KBM-7 (cell line): ENCODE measurements around the gene PPP3CA.
"Not testable (repeated sequence)": the region's sequence is repeated elsewhere in the genome, so short reads cannot be mapped to it uniquely, and the experiment has no call there.

Source experiments
- DNase-seq: peaks from one replicate; pipeline ENCODE4 v3.0.0-alpha.2; 2015
- in situ Hi-C: fragments of 300-500 bp; cut with MboI; formaldehyde crosslinking; loops from 2 replicates; pipeline ENCODE4 v1.14.3; 2020; ENCODE audit warnings: low sequenced_read_pairs, low pct_unique_long_range_greater_than_20kb, mixed read lengths

Gene PPP3CA

DNA sequence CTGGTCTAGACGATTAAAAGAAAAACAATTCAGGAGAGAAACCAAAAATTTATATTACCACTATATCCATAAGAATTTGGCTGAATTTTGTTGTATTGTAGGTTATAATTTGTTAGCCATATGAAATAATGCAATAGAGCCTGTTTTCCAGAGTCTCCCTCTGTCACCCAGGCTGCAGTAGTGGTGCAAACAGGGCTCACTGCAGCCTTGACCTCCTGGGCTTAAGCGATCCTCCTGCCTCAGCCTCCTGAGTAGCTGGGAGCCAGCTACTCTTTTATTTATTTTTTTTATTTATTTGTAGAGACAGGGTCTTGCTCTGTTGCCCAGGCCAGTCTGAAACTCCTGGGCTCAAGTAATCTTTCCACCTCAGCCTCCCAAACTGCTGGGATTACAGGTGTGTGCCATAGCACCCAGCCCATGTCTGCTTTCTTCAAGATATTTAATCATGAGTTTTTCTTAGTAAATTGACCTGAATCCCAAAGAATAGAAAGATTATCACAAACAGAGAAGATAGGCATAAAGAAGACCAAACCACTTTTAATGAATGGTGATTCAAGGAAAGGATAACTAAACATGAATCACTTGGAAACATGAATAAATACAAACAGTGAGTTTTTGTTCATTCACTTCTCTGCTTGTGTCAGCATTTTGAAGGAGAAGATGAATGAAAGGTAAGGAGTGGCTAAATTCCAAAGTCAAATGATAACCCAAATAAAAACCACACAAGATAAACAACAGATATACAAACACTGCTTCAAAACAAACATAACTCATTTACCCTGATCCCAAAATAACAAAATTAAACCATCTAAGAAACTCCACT lies 82.1 kb downstream of the PPP3CA start:
- in situ Hi-C loops = no loop called here
- DNase-seq = no peak

GRCh38 chr4:101264512-101264911 lies 82.8 kb downstream of the PPP3CA start:
- in situ Hi-C loops = no loop called here
- DNase-seq = no peak

DNA sequence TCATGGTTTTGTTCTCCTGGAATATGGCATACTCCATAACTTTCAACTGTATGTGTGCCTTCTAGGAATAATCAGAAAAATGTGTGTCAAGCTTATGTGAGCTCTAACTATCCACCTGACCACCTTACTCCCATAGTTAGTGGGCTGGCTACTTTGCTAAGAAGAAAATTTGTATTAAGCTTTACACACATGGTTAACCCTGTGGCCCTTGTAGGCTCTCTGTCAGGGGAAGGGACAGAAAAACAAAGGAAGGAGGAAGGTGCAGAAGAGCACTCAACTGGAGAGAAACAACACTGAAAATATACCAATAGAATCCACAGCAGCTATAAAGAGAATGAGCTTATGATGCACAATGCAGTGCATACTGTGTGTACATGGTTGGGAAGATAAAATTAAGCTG lies 84.6 kb downstream of the PPP3CA start:
- in situ Hi-C loops = no loop called here
- DNase-seq = no peak

DNA sequence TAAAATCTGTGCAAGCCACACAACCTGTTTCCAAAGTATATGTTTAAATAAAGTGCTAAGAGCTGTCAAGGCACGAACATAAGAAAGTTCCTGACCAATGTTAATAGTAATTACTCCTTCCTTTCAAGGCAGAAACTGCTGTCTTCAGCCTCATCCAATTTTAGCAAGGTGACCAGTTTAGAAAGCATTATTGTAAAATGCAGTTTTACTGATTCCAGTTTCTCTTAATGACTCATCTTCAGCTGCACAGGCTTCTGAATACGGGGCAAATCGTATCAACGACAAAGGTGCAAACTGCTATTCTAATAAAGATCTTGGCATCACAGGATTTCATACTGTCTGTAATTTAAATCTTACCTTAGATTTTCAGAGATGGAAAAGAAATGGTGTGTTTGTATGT lies 87.5 kb downstream of the PPP3CA start:
- in situ Hi-C loops = no loop called here
- DNase-seq = no peak

DNA sequence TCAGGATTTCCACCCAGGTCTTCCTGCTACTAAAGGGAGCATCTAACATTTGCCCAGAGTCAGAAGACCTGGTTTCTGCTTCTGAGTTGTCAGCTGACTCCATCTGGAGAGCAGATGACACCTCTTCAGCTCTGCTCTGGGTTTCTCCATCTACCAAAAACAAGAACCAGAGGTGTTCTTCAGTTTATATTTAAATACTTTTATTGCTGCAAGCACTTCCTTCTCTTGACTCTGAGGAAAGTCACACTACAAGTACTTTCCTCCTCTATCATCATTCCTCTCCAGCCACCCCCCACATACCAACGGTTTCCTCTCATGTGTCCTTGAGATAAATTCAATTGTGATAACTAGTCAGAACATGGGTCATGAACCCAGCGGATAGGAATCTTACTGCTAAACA lies 88.4 kb downstream of the PPP3CA start:
- in situ Hi-C loops = no loop called here
- DNase-seq = peak; percentile 71

DNA sequence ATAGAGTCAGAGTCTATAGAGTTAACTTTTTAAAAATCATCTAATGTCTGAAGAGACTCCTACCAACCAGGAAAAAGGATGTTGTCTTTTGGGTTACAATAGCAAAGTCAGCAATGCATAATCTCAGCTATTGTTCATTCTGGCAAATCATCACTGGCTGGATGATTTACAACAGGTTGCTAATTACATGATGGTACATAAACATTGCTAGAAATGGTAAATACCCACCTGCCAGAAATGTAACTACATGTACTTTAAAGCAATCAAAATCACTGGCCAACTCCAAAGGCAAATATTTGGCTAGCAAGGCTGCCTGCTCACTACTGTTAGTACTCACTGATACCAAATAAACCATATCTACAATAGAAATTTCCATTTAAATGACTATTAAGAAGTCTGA lies 91.1 kb downstream of the PPP3CA start:
- no peak for DNase-seq
- in situ Hi-C loops = no loop called here

DNA sequence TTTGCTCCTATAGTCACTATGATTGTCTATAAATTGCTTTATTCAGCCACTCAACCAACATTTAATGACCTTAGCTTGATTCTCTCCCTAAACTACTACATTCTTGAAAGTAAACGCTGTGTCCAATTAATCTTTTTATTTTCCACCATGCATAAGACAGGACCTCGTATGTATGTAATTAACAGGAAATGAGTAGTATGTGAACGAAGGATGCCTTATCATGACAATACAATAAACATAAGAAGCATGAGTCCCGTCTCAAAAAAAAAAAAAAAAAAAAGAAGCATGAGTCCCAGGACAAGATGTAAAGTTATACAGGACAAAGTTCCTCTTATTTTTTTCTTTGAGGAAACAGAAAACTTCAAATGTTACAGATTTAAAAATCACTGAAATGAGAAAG lies 92.5 kb downstream of the PPP3CA start:
- DNase-seq = no peak
- in situ Hi-C loops = no loop called here

DNA sequence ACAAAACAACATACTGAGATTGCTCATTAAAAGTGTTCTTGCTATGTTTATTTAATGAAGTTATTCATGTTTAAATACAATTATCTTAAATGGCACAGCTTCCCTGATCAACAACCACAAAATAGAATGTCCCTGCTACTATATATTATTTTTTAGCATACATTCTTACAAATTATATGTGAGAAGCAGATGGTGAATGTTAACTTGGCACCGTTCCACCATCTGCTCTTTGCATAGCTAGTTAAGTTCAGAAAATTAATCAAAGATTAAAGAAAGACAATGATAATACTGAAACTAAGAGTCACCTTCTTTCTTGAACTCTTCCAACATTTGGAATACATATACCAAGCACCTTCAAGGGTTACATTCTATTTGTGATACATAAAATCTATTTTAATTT lies 94.2 kb downstream of the PPP3CA start:
- in situ Hi-C loops = no loop called here
- no peak for DNase-seq

GRCh38 chr4:101252721-101253120 lies 94.6 kb downstream of the PPP3CA start:
- in situ Hi-C loops = no loop called here
- no peak for DNase-seq

DNA sequence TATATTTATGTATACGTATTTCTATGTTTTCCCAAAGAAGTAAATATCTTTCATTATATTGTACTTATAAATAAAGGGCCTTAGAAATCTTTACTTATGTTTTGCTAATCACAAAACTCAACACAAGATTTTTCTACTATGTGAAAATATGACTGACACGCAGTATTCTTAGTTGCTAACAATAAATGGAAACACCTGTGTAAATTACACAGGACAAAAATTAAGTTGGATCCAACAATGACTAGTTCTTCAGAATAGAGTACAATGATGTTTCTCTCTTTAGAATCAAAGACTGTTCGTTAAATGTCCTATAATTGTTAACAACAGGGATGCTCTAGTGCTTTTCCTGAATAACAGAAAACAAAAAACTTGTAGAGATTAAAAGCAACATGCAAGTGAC lies 96.1 kb downstream of the PPP3CA start:
- no peak for DNase-seq
- in situ Hi-C loops = no loop called here

GRCh38 chr4:101244349-101244748 lies 103.0 kb downstream of the PPP3CA start:
- DNase-seq = no peak
- in situ Hi-C loops = no loop called here

DNA sequence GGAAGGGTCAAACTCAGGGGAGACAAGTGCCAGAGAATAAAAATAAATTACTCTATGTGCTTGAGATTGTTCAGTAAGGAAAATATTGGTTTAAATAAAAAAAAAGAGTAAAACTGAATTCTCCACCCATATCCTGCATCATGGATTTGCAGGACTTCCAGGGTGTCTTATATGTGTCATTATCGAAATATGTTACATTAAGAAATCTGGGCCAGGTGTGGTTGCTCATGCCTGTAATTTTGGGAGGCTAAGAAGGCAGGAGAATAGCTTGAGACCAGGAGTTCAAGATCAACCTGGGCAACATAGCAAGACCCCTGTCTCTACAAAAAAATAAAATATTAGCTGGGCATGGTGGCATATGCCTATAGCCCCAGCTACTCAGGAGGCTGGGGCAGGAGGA lies 104.9 kb downstream of the PPP3CA start:
- DNase-seq = no peak
- in situ Hi-C loops = no loop called here

DNA sequence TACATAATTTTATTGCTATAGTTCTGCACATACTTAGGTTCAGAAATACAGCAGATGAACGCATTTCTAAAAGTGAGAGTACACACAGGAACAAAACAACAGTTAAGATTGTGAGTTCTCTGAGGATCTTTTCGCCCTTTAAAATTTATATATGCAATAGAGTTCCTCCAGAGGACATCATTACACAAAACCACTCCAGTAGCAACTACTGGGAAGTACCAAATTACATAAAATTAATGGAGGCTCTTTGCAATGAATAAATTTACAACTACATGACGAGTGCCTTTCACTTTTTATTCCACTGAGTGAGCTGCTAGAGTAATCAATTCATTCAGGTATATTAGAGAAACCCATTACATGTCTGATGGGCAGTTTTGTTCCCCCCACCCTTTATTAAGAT lies 107.2 kb downstream of the PPP3CA start:
- no peak for DNase-seq
- in situ Hi-C loops = no loop called here

GRCh38 chr4:101239665-101240064 lies 107.7 kb downstream of the PPP3CA start:
- DNase-seq = no peak
- in situ Hi-C loops = no loop called here

GRCh38 chr4:101238706-101239105 lies 108.6 kb downstream of the PPP3CA start:
- no peak for DNase-seq
- in situ Hi-C loops = no loop called here

- no peak for DNase-seq
- in situ Hi-C loops = no loop called here
Measured at GRCh38 chr4:101237773-101238172, 109.6 kb downstream of the PPP3CA start.

- no peak for DNase-seq
- in situ Hi-C loops = no loop called here
Measured at GRCh38 chr4:101236097-101236496, 111.2 kb downstream of the PPP3CA start.

- in situ Hi-C loops, DNase-seq: not testable (repeated sequence)
Measured at GRCh38 chr4:101234141-101234540, 113.2 kb downstream of the PPP3CA start.

DNA sequence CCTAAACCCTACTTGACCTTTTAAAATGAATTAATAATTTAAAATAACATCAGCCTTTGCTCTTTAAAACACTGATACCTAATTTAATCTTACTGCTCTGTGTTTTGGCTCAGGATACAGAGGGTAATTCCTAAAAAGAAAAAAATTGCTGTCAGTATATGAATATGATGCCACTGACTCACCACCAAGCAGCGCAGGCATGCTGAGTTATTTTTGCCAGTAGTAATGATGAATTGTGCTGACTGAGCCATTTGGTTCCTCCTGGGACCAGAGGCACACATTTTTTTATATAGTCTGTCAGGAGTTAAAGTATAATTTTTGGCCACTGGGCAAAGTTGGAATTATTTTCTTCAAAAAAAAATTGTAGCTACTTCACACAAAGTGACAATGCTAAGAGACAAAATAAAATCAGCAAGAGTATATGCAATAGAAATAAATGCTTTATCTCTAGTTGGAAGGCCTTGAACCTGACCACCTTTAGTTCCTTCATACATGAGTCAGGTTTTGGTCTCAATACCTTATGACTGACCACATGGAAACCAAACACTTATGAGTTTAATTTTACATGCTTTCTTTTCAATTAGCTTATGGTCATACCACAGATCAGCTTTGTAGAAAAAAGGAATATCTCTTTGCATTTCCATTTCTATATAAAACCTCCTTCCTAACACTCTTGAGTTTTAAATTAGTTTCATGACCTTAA lies 115.1 kb downstream of the PPP3CA start:
- in situ Hi-C loops = no loop called here
- DNase-seq = no peak

- in situ Hi-C loops = no loop called here
- DNase-seq = no peak
Measured at GRCh38 chr4:101230801-101231426, 116.4 kb downstream of the PPP3CA start.
